Parathyroid adenoma (tissue), 2 donors: ENCODE data around the gene ZMYND8.

Experiments
- H2AFZ ChIP-seq: fragments of 300-600 bp; sonication (generic); one replicate; pipeline ENCODE4 v1.7.0; 2017; ENCODE audit warnings: antibody characterized with exemption, mild to moderate bottlenecking
- H3K27ac ChIP-seq: fragments of 300-600 bp; sonication (generic); one replicate; pipeline ENCODE4 v1.7.0; 2017
- H3K27me3 ChIP-seq: fragments of 300-600 bp; sonication (generic); one replicate; pipeline ENCODE4 v1.7.0; 2017; ENCODE audit warnings: low read length; ENCODE audit not compliant: control insufficient read depth, insufficient read depth
- H3K36me3 ChIP-seq: fragments of 300-600 bp; sonication (generic); one replicate; pipeline ENCODE4 v1.7.0; 2017; ENCODE audit warnings: low read length; ENCODE audit not compliant: control insufficient read depth, insufficient read depth
- H3K4me1 ChIP-seq: fragments of 300-600 bp; sonication (generic); one replicate; pipeline ENCODE4 v1.7.0; 2017; ENCODE audit warnings: control low read depth
- H3K4me2 ChIP-seq: fragments of 300-600 bp; sonication (generic); one replicate; pipeline ENCODE4 v1.7.0; 2017; ENCODE audit warnings: low read length
- H3K4me3 ChIP-seq: fragments of 300-600 bp; sonication (generic); one replicate; pipeline ENCODE4 v1.7.0; 2017; ENCODE audit warnings: low read depth, low read length
- H3K79me2 ChIP-seq: fragments of 300-600 bp; sonication (generic); one replicate; pipeline ENCODE4 v1.7.0; 2017; ENCODE audit warnings: control low read depth
- H3K9ac ChIP-seq: fragments of 300-600 bp; sonication (generic); one replicate; pipeline ENCODE4 v1.7.0; 2017; ENCODE audit warnings: mild to moderate bottlenecking
- H3K9me3 ChIP-seq: fragments of 300-600 bp; sonication (generic); one replicate; pipeline ENCODE4 v1.7.0; 2017; ENCODE audit warnings: low read length; ENCODE audit not compliant: control insufficient read depth
- CTCF ChIP-seq: fragments of 300-600 bp; sonication (generic); IDR thresholded peaks from one replicate; pipeline ENCODE4 v1.7.0; 2017; ENCODE audit warnings: antibody characterized with exemption, mild to moderate bottlenecking
- donor health status: primary hyperparathyroidism.

ZMYND8 gene

GRCh38 chr20:47276251-47276650, 80.2 kb downstream of the ZMYND8 start:
- H2AFZ ChIP-seq = no peak overlapping the region
- H3K27me3 ChIP-seq = no peaks in the 10 kb centered on the region
- H3K79me2 ChIP-seq = peaks cover 27% of the 10 kb centered on the region
- no peak overlapping the region for H3K4me2 ChIP-seq
- no peak overlapping the region for H3K9ac ChIP-seq
- H3K36me3 ChIP-seq = no peaks in the 10 kb centered on the region
- H3K4me3 ChIP-seq = no peak overlapping the region
- H3K27ac ChIP-seq = no peak overlapping the region
- no peaks in the 10 kb centered on the region for H3K9me3 ChIP-seq
- TF ChIP-seq CTCF = no peak
- H3K4me1 ChIP-seq = peaks cover 9% of the 10 kb centered on the region

GRCh38 chr20:47275548-47275947, 81.0 kb downstream of the ZMYND8 start:
- no peaks in the 10 kb centered on the region for H3K9me3 ChIP-seq
- no peak for TF ChIP-seq CTCF
- H3K36me3 ChIP-seq = no peaks in the 10 kb centered on the region
- no peak overlapping the region for H3K4me2 ChIP-seq
- peaks cover 31% of the 10 kb centered on the region for H3K79me2 ChIP-seq
- H2AFZ ChIP-seq = no peak overlapping the region
- no peak overlapping the region for H3K27ac ChIP-seq
- peaks cover 5% of the 10 kb centered on the region for H3K4me1 ChIP-seq
- no peaks in the 10 kb centered on the region for H3K27me3 ChIP-seq
- no peak overlapping the region for H3K4me3 ChIP-seq
- H3K9ac ChIP-seq = no peak overlapping the region

GRCh38 chr20:47274401-47275108, 81.9 kb downstream of the ZMYND8 start:
- Histone ChIP-seq H3K27me3 (no peaks in the 10 kb centered on the region), H3K27ac (peak overlapping the region; percentile 12), H3K9ac (no peak overlapping the region), H3K4me2 (no peak overlapping the region), H3K36me3 (no peaks in the 10 kb centered on the region), H3K4me3 (no peak overlapping the region), H3K79me2 (peaks cover 36% of the 10 kb centered on the region), H3K9me3 (no peaks in the 10 kb centered on the region), H2AFZ (no peak overlapping the region), H3K4me1 (no peaks in the 10 kb centered on the region)
- no peak for TF ChIP-seq CTCF

- Histone ChIP-seq H3K4me3 (no peak overlapping the region), H3K27ac (no peak overlapping the region), H2AFZ (no peak overlapping the region), H3K27me3 (no peaks in the 10 kb centered on the region), H3K4me2 (no peak overlapping the region), H3K36me3 (no peaks in the 10 kb centered on the region), H3K4me1 (no peaks in the 10 kb centered on the region), H3K79me2 (peaks cover 43% of the 10 kb centered on the region), H3K9me3 (no peaks in the 10 kb centered on the region), H3K9ac (no peak overlapping the region)
- no peak for TF ChIP-seq CTCF
These were observed 82.8 kb downstream of the ZMYND8 start for GRCh38 chr20:47273591-47274235.
